MM.1S (cell line): ENCODE results near the gene FYN.

ENCODE experiments used
- DNase-seq: peaks from one replicate; pipeline ENCODE4 v3.0.0-alpha.2; 2015
- H2AFZ ChIP-seq: fragments of 300-600 bp; sonication (generic); 2 replicates; pipeline ENCODE4 v1.6.0; 2016; ENCODE audit warnings: antibody characterized with exemption, low read length
- H3F3A ChIP-seq: fragments of 300-600 bp; sonication (generic); 2 replicates; pipeline ENCODE4 v1.6.1; 2016; ENCODE audit warnings: mild to moderate bottlenecking, antibody characterized with exemption, low read length, moderate library complexity, mixed read lengths; ENCODE audit not compliant: insufficient read depth
- H3K27ac ChIP-seq: fragments of 300-600 bp; sonication (generic); 2 replicates; pipeline ENCODE4 v1.5.1; 2016; ENCODE audit warnings: mild to moderate bottlenecking, low read length
- H3K27me3 ChIP-seq: fragments of 300-600 bp; sonication (generic); replicated peaks from 2 replicates; pipeline ENCODE4 v1.6.0; 2016; ENCODE audit warnings: low read length; ENCODE audit not compliant: insufficient read depth
- H3K36me3 ChIP-seq: fragments of 300-600 bp; sonication (generic); replicated peaks from 2 replicates; pipeline ENCODE4 v1.6.1; 2016; ENCODE audit warnings: mild to moderate bottlenecking, low read length, mixed read lengths; ENCODE audit not compliant: insufficient read depth
- H3K4me1 ChIP-seq: fragments of 300-600 bp; sonication (generic); 2 replicates; pipeline ENCODE4 v1.6.1; 2016; ENCODE audit warnings: low read length, mixed read lengths
- H3K4me2 ChIP-seq: fragments of 300-600 bp; sonication (generic); 2 replicates; pipeline ENCODE4 v1.6.0; 2016; ENCODE audit warnings: low read depth, low read length
- H3K4me3 ChIP-seq: fragments of 300-600 bp; sonication (generic); 2 replicates; pipeline ENCODE4 v1.5.1; 2016; ENCODE audit warnings: low read length, mixed read lengths
- H3K79me2 ChIP-seq: fragments of 300-600 bp; sonication (generic); 2 replicates; pipeline ENCODE4 v1.6.1; 2016; ENCODE audit warnings: mixed run types, low read length, mixed read lengths
- H3K9ac ChIP-seq: fragments of 300-600 bp; sonication (generic); 2 replicates; pipeline ENCODE4 v1.6.1; 2016; ENCODE audit warnings: low read length, mixed read lengths
- H3K9me2 ChIP-seq: fragments of 300-600 bp; sonication (generic); replicated peaks from 2 replicates; pipeline ENCODE4 v1.6.1; 2016; ENCODE audit warnings: mild to moderate bottlenecking, low read length, mixed read lengths; ENCODE audit not compliant: insufficient read depth
- H3K9me3 ChIP-seq: fragments of 300-600 bp; sonication (generic); replicated peaks from 2 replicates; pipeline ENCODE4 v1.6.1; 2016; ENCODE audit warnings: mild to moderate bottlenecking, low read length, mixed read lengths; ENCODE audit not compliant: insufficient read depth
- H4K20me1 ChIP-seq: fragments of 300-600 bp; sonication (generic); 2 replicates; pipeline ENCODE4 v1.6.1; 2016; ENCODE audit warnings: mild to moderate bottlenecking, low read length, moderate library complexity, mixed read lengths; ENCODE audit not compliant: insufficient read depth
- CTCF ChIP-seq: fragments of 300-600 bp; sonication (generic); IDR thresholded peaks from 2 replicates; pipeline ENCODE4 v1.5.1; 2016; ENCODE audit warnings: antibody characterized with exemption, low read length, mixed read lengths
- EZH2 ChIP-seq: fragments of 300-600 bp; sonication (generic); optimal IDR thresholded peaks from 2 replicates; pipeline ENCODE3; 2017; ENCODE audit warnings: low read depth, mild to moderate bottlenecking, antibody characterized with exemption, low read length, mixed read lengths
- EZH2phosphoT487 ChIP-seq: fragments of 300-600 bp; sonication (generic); IDR thresholded peaks from 2 replicates; pipeline ENCODE4 v1.6.1; 2018; ENCODE audit warnings: antibody characterized with exemption, low read length

Gene FYN

GRCh38 chr6:111873178-111874024 lies at the start of gene FYN:
Gene FYN, minus strand, starts transcription at chr6:111873452. Its CDS starts 153,401 bp downstream, at chr6:111720051.
- Histone ChIP-seq H2AFZ (peak within 1 kb of the TSS; percentile 77), H3K4me2 (peak within 1 kb of the TSS; percentile 76), H3K36me3 (no peaks in the 10 kb centered on the region), H3K79me2 (no peaks in the 10 kb centered on the region), H3K4me1 (0 out of 2 replicates have a peak, but pooled peaks cover 3% of the 10 kb centered on the region), H4K20me1 (no peaks in the 10 kb centered on the region), H3K27me3 (no peaks in the 10 kb centered on the region), H3K9me3 (no peaks in the 10 kb centered on the region), H3K27ac (no peak within 1 kb of the TSS), H3K9me2 (no peaks in the 10 kb centered on the region), H3K9ac (no peak within 1 kb of the TSS), H3K4me3 (peak within 1 kb of the TSS; percentile 65), H3F3A (no peaks in the 10 kb centered on the region)
- peak; percentile 95 for DNase-seq
- TF ChIP-seq EZH2phosphoT487: no peak
- TF ChIP-seq CTCF: peak; percentile 33

- no peak overlapping the region for H3K27ac ChIP-seq
- no peaks in the 10 kb centered on the region for H4K20me1 ChIP-seq
- peaks cover 15% of the 10 kb centered on the region for H3K4me1 ChIP-seq
- no peaks in the 10 kb centered on the region for H3K79me2 ChIP-seq
- H3F3A ChIP-seq: no peaks in the 10 kb centered on the region
- DNase-seq: no peak
- H3K9me2 ChIP-seq: no peaks in the 10 kb centered on the region
- no peak overlapping the region for H3K4me2 ChIP-seq
- H3K4me3 ChIP-seq: no peak overlapping the region
- H3K36me3 ChIP-seq: no peaks in the 10 kb centered on the region
- no peak overlapping the region for H3K9ac ChIP-seq
- no peaks in the 10 kb centered on the region for H3K9me3 ChIP-seq
- H2AFZ ChIP-seq: no peak overlapping the region
- H3K27me3 ChIP-seq: no peaks in the 10 kb centered on the region
- TF ChIP-seq CTCF (no peak), EZH2 (no peak), EZH2phosphoT487 (no peak)
Observed at GRCh38 chr6:111922454-111923297, 49.4 kb upstream of the FYN start.

GRCh38 chr6:111921103-111921502 lies 47.9 kb upstream of the FYN start:
- H3K27me3 ChIP-seq: no peaks in the 10 kb centered on the region
- H3F3A ChIP-seq: no peaks in the 10 kb centered on the region
- H3K4me2 ChIP-seq: no peak overlapping the region
- H3K27ac ChIP-seq: no peak overlapping the region
- H2AFZ ChIP-seq: no peak overlapping the region
- no peaks in the 10 kb centered on the region for H3K9me3 ChIP-seq
- peaks cover 15% of the 10 kb centered on the region for H3K4me1 ChIP-seq
- H3K9ac ChIP-seq: no peak overlapping the region
- DNase-seq: no peak
- H3K4me3 ChIP-seq: no peak overlapping the region
- no peaks in the 10 kb centered on the region for H4K20me1 ChIP-seq
- TF ChIP-seq EZH2: no peak
- no peak for TF ChIP-seq EZH2phosphoT487
- no peak for TF ChIP-seq CTCF
- H3K36me3 ChIP-seq: no peaks in the 10 kb centered on the region
- H3K79me2 ChIP-seq: no peaks in the 10 kb centered on the region
- H3K9me2 ChIP-seq: no peaks in the 10 kb centered on the region
